Gastrocnemius medialis (tissue), 4 donors: ENCODE results near the gene UBE2Q1.

ENCODE experiments used
- CTCF ChIP-seq, 5 experiments: fragments of 450-650 bp in 3 of 5; fragments of 200-600 bp in 2 of 5; sonication (generic) in 2 of 5; IDR thresholded peaks in 4 of 5; conservative IDR thresholded peaks in 1 of 5; 1 replicate in 4 of 5; 2 replicates in 1 of 5; pipeline ENCODE4 v1.5.1; 2016 to 2019; ENCODE audit warnings: antibody characterized with exemption in 5 of 5, mild to moderate bottlenecking in 3 of 5, moderate library complexity in 3 of 5
- POLR2A ChIP-seq, 2 donors: fragments of 450-650 bp; IDR thresholded peaks; one replicate each; pipeline ENCODE4 v1.6.1; 2017; ENCODE audit warnings: antibody characterized with exemption in 2 of 2, mild to moderate bottlenecking in 2 of 2, moderate library complexity in 2 of 2

DNA sequence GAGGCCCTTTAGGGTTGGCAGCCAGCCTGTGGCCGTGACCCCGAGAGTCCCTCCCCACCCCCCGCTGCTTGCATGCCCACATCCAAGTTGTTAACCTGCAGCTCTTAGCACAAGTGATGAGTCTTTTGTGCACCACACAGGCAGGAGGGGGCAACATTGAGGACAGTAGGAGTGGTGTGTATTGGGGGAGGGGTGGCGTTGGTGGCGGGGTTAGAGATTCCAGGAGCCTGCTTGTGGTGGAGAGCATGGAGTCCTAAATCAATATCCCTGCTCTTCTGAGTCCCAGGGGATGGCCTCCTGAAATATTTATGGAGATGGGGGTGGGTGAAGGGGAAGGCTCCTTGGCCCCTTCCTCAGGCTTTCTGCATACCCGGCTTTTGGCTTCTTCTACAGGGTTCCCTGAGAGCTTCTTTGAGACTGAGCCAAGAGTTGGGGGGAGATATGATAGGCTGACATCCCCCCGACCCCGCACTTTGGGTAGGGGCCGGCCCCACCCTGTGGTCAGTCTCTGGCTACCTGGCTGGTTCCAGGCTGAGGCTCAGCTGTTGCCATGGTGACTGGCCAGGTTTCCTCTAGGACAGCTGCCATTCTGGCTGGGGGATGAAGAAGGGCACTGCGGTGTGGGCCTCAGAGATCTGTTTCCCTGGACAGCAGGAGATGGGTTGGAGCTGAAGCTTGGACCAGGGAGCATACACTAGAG, 14.2 kb upstream of the UBE2Q1 start:
- TF ChIP-seq CTCF (IDR thresholded peaks at IDR 0.05 in 4 of 5, conservative IDR thresholded peaks at IDR 0.05 in 1 of 5), result no peak
- TF ChIP-seq POLR2A (IDR thresholded peaks at IDR 0.05), result no peak
